ENCODE measurements around the gene JCAD. TPM values are rescaled to one million over a fixed set of nuclear protein-coding genes. Genes with fewer than 3 reads are reported as not detected.
A peak's percentile ranks its signal among the peaks of the same experiment; 100 is the strongest.
"Not testable (repeated sequence)": the region's sequence is repeated elsewhere in the genome, so short reads cannot be mapped to it uniquely, and the experiment has no call there.

Gene JCAD, protein sequence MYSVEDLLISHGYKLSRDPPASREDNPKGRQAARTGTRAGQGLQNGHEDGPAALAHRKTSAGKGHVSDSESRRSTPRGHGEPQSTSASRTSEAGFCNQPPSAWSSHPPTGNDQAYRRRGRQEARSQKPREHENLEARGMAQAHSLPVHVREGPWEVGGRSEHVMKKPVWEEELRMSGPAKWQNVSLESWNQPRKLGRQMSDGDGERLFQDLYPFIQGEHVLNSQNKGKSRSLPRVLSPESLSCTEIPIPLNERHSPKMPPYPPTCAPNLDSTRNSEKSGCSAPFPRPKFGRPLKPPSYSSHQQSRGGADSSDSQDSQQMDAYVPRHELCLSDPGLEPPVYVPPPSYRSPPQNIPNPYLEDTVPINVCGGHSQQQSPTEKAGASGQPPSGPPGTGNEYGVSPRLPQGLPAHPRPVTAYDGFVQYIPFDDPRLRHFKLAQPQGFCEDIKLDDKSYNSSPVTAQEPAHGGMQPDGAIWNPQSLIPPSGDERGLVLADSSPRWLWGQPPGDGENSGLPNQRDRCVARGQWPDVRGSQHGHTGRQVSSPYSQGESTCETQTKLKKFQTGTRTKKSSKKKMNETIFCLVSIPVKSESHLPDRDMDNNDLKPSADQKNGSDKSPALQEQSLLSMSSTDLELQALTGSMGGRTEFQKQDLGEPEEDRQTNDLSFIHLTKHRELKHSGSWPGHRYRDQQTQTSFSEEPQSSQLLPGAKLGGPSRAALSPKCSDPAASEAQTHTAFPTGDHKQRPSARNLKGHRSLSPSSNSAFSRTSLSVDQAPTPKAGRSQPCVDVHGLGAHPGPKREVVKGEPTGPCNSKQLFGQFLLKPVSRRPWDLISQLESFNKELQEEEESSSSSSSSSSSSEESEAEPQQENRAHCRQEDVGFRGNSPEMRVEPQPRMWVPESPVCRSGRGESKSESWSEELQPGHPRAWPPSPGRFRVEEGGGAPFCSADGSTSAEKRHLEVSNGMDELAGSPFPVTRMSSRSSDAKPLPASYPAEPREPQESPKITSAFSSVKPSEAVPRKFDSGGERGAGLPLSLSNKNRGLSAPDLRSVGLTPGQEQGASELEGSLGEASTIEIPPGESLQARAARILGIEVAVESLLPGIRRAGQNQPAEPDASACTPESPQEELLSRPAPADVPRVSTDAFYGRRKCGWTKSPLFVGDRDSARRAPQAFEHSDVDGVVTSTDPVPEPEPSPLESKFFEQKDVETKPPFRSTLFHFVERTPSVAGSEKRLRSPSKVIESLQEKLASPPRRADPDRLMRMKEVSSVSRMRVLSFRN (N-terminal part only)
- total RNA-seq = 10 to 100 TPM; 25.6 to 99.1 (median 49.9) TPM

DNA sequence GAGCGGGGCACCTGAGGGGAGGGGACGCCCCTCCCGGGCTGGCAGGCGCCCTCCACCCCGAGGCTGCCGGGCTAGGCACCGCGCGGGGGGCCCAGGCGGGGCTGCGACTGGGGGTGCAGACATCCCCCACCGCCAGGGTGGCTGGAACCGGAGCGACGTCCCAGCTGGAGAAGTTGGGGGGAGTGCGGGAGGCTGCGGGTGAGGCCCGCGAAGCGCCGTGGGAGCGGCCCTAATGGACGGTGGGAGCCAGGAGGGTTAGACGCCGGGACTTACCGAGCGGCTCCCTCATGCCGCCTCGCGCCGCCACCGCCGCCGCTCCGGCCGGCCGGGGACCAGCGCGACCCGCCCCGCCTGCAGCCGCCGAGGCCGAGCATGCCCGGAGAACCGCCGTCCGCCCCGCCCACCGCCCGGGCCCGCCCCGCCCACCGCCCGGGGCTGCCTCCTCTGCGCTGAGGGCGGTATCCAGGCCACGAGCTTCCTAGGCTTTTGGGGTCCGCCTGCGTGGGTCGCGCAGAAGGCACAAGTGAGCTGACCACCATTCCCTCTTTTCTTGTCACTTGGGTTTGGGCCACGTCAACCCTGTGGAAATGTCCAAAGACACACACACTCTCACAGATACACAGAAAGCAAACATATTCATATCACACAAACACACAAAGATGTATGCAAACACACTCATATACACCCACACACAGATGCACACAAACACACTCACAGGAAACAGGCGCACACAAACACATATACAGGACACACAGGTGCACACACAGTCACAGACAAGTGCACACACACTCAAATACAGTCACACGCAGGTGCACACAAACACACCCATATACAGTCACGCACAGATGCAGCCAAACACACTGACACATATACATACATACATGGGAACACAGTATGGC, at the start of gene JCAD:
TSS of gene JCAD (minus strand) at position 378 of the 899 bp plus-strand sequence. CDS start 11,774 bp downstream, outside the sequence.
- Histone ChIP-seq H3K9me3 (no peaks in the 10 kb centered on the region), H3K4me1 (peaks cover 0 to 10% of the 10 kb centered on the region in 2 donors), H3K4me3 (peak within 1 kb of the TSS; percentile 57 to 66), H3K27ac (peak within 1 kb of the TSS; percentile 92 to 95), H3K36me3 (no peaks in the 10 kb centered on the region), H3K27me3 (no peaks in the 10 kb centered on the region)
- DNase-seq = peak; percentile 79 to 84
- intact Hi-C loops (cut with DNase I; ENCODE audit: low total_unique reads) = no loop called here
- peak in 1 of 4 experiments; percentile 14 for TF ChIP-seq CTCF (IDR thresholded peaks at IDR 0.05)
- peak; percentile 80 to 82 for TF ChIP-seq POLR2A (IDR thresholded peaks at IDR 0.05)

DNA sequence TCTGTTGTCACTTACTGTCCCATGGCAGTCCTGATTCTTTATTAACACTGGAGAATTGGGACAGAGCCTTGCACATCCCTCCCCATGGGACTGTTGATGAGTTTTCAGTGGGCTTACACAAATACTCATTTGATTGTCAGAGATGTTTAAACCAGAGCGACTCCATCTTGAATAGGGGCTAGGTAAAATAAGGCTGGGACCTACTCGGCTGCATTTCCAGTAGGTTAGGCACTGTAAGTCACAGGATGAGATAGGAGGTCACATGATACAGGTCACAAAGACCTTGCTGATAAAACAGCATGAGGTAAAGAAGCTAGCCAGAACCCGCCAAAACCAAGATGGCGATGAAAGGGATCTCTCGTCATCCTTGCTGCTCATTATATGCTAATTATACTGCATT, 47.6 kb upstream of the JCAD start:
- DNase-seq = no peak
- intact Hi-C loops (cut with DNase I; ENCODE audit: low total_unique reads) = no loop called here
- no peaks in the 10 kb centered on the region for H3K4me1 ChIP-seq
- no peaks in the 10 kb centered on the region for H3K36me3 ChIP-seq
- no peaks in the 10 kb centered on the region for H3K27me3 ChIP-seq
- H3K27ac ChIP-seq = no peak overlapping the region
- TF ChIP-seq POLR2A (IDR thresholded peaks at IDR 0.05) (no peak), CTCF (IDR thresholded peaks at IDR 0.05) (no peak)
- no peak overlapping the region for H3K4me3 ChIP-seq
- no peaks in the 10 kb centered on the region for H3K9me3 ChIP-seq

DNA sequence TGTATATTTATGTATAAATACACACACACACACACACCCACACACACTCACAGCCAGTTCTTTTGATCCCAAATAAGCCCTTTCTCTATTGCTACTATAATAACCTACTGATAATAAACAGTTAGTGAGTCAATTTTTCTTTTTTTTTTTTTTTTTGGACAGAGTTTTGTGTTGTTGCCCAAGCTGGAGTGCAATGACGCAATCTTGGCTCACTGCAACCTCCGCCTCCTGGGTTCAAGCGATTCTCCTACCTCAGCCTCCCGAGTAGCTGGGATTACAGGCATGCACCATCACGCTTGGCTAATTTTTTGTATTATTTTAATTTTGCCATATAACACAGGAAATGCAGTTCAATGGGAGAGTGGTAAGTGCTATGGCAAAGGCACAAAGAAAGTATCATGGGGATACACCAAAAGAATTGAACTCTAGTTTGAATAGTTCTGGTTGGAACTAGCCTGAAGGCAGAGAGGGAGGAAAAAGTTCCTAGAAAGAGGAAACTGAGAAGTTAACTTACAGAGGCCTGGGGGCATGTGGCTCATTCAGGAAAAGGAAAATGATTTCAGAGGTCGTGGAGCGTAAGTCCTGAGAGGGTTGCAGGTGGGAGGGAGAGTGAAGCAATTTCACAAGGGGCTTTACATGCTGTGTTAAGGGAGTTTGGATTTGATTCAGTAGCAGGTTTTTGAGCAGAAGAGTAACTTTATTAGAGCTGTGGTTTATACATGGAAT, 44.4 kb upstream of the JCAD start:
- intact Hi-C loops (cut with DNase I; ENCODE audit: low total_unique reads) = no loop called here
- Histone ChIP-seq H3K4me3 (no peak overlapping the region), H3K27me3 (no peaks in the 10 kb centered on the region), H3K36me3 (no peaks in the 10 kb centered on the region), H3K4me1 (no peaks in the 10 kb centered on the region), H3K9me3 (no peaks in the 10 kb centered on the region), H3K27ac (no peak overlapping the region)
- no peak for DNase-seq
- TF ChIP-seq POLR2A (IDR thresholded peaks at IDR 0.05) = no peak
- TF ChIP-seq CTCF (IDR thresholded peaks at IDR 0.05) = no peak

- DNase-seq; H3K27ac ChIP-seq; H3K4me3 ChIP-seq; H3K9me3 ChIP-seq; H3K4me1 ChIP-seq; H3K27me3 ChIP-seq; H3K36me3 ChIP-seq; intact Hi-C loops (cut with DNase I; ENCODE audit: low total_unique reads): not testable (repeated sequence)
Observed at GRCh38 chr10:30099706-30100105, 40.3 kb upstream of the JCAD start.

Measured in uterus (tissue), 4 donors.